Activated CD8-positive, alpha-beta T cell treated with anti-CD3 and anti-CD28 coated beads for 36 hours (primary cell): ENCODE measurements around the gene TBX1. TPM values are rescaled to one million over a fixed set of nuclear protein-coding genes. Genes with fewer than 3 reads are reported as not detected.
A peak's percentile ranks its signal among the peaks of the same experiment; 100 is the strongest.

Source experiments
- ATAC-seq: fragments of 200-7000 bp; cut with Tn5 transposase; one replicate; pipeline ENCODE4 v1.10.0; 2021; ENCODE audit warnings: mild to moderate bottlenecking, moderate library complexity
- CTCF ChIA-PET: fragments of 350-600 bp; sonication (Branson Sonifier 250); formaldehyde crosslinking; loops from one replicate; lab custom pipeline; 2021; ENCODE audit warnings: antibody characterized with exemption; lab: Charles Lee
- POLR2A ChIA-PET: fragments of 350-600 bp; sonication (Branson Sonifier 250); formaldehyde crosslinking; loops from one replicate; lab custom pipeline; 2021; ENCODE audit warnings: antibody characterized with exemption; lab: Charles Lee
- DNase-seq: peaks from one replicate; pipeline ENCODE4 v3.0.0-alpha.2; 2020
- H3K27ac Mint-ChIP-seq: one replicate; pipeline ENCODE4 v1.8.0; 2021; ENCODE audit warnings: mild to moderate bottlenecking, mixed read lengths
- H3K27me3 Mint-ChIP-seq: one replicate; pipeline ENCODE4 v1.8.0; 2021; ENCODE audit warnings: mixed read lengths
- H3K36me3 Mint-ChIP-seq: one replicate; pipeline ENCODE4 v1.8.0; 2021; ENCODE audit warnings: low read depth, mixed read lengths
- H3K4me1 Mint-ChIP-seq: one replicate; pipeline ENCODE4 v1.8.0; 2021; ENCODE audit warnings: low read depth, mixed read lengths
- H3K4me3 Mint-ChIP-seq: one replicate; pipeline ENCODE4 v1.8.0; 2021; ENCODE audit warnings: mild to moderate bottlenecking, moderate library complexity, mixed read lengths
- H3K9me3 Mint-ChIP-seq: one replicate; pipeline ENCODE4 v1.8.0; 2021; ENCODE audit warnings: mixed read lengths
- intact Hi-C: fragments of 100-400 bp; cut with micrococcal nuclease; formaldehyde crosslinking; loops from one replicate; pipeline ENCODE4 v1.10.0; 2022
- total RNA-seq, 2 experiments: library from RNA; stranded (reverse); gene quantifications; one replicate each; pipeline ENCODE4 v1.2.3, GENCODE V29; 2021
- TF ChIP-seq, protein P1 (sequence below): fragments of 200-600 bp; IDR thresholded peaks from one replicate; pipeline ENCODE4 v1.8.0; 2022; ENCODE audit warnings: antibody characterized with exemption, mild to moderate bottlenecking

Gene TBX1
- total RNA-seq, 2 experiments from 2014 or later = not detected

DNA sequence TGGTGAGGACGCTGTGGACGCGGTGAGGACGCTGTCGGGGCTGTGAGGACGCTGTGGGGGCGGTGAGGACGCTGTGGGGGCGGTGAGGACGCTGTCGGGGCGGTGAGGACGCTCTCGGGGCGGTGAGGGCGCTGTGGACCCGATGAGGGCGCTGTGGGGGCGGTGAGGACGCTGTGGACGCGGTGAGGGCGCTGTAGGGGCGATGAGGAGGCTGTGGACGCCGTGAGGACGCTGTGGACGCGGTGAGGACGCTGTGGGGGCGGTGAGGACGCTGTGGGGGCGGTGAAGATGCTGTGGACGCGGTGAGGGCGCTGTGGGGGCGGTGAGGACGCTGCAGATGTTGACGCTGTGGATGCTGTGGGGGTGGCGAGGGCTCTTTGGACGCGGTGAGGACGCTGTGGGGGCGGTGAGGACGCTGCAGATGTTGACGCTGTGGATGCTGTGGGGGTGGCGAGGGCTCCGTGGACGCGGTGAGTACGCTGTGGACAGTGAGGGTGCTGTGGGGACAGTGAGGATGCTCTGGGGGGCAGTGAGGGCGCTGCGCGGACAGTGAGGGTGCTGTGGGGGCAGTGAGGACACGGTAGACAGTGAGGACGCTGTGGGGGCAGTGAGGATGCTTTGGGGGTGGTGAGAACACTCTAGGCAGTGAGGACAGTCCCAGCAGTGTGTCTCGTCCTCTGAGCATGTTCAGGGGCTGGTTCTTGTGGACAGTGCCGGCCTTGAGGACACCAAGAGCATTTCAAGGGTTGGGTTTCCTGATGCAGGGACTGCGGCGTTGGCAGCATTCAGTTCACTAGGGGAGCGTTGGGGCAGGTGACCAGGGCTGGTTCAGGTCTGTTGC, 33.0 kb upstream of the TBX1 start:
- no peak overlapping the region for H3K27ac Mint-ChIP-seq
- CTCF ChIA-PET = no interaction called here
- H3K4me3 Mint-ChIP-seq = no peak overlapping the region
- intact Hi-C loops = loop anchor here (2.0 kb wide), 1 partner anchor 183 kb away; no protein-coding TSS in a partner anchor
- no peaks in the 10 kb centered on the region for H3K36me3 Mint-ChIP-seq
- no peak for ATAC-seq
- no peaks in the 10 kb centered on the region for H3K9me3 Mint-ChIP-seq
- POLR2A ChIA-PET = no interaction called here
- peaks cover 21% of the 10 kb centered on the region for H3K27me3 Mint-ChIP-seq
- no peak for DNase-seq
- H3K4me1 Mint-ChIP-seq = peaks cover 9% of the 10 kb centered on the region
- TF ChIP-seq, protein P1, sequence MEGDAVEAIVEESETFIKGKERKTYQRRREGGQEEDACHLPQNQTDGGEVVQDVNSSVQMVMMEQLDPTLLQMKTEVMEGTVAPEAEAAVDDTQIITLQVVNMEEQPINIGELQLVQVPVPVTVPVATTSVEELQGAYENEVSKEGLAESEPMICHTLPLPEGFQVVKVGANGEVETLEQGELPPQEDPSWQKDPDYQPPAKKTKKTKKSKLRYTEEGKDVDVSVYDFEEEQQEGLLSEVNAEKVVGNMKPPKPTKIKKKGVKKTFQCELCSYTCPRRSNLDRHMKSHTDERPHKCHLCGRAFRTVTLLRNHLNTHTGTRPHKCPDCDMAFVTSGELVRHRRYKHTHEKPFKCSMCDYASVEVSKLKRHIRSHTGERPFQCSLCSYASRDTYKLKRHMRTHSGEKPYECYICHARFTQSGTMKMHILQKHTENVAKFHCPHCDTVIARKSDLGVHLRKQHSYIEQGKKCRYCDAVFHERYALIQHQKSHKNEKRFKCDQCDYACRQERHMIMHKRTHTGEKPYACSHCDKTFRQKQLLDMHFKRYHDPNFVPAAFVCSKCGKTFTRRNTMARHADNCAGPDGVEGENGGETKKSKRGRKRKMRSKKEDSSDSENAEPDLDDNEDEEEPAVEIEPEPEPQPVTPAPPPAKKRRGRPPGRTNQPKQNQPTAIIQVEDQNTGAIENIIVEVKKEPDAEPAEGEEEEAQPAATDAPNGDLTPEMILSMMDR = no peak

DNA sequence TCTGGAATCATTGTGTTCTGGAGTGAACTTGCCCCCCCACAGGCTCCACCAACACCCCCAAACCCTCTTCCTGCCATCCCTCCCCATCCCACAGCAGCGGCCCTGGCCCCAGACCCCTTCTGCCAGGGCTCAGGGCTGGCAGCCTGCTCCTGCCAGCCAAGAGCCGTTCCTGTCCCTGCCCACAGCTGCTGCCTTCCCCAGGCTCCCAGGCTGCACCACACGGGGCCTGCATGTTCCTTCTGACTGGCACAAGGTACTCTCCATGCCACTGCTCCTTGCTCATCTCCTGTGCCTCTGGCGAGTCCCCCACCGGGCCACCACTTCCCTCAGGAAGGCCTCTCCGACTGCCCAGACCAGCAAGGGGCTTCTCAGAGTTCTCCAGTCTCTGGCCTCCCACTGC, 32.3 kb upstream of the TBX1 start:
- CTCF ChIA-PET = no interaction called here
- H3K4me1 Mint-ChIP-seq = peaks cover 7% of the 10 kb centered on the region
- ATAC-seq = no peak
- TF ChIP-seq, protein P1 = no peak
- DNase-seq = no peak
- H3K4me3 Mint-ChIP-seq = no peak overlapping the region
- H3K36me3 Mint-ChIP-seq = no peaks in the 10 kb centered on the region
- H3K27ac Mint-ChIP-seq = no peak overlapping the region
- peaks cover 16% of the 10 kb centered on the region for H3K27me3 Mint-ChIP-seq
- POLR2A ChIA-PET = no interaction called here
- intact Hi-C loops = loop anchor here (2.0 kb wide), 1 partner anchor 183 kb away; no protein-coding TSS in a partner anchor
- no peaks in the 10 kb centered on the region for H3K9me3 Mint-ChIP-seq

DNA sequence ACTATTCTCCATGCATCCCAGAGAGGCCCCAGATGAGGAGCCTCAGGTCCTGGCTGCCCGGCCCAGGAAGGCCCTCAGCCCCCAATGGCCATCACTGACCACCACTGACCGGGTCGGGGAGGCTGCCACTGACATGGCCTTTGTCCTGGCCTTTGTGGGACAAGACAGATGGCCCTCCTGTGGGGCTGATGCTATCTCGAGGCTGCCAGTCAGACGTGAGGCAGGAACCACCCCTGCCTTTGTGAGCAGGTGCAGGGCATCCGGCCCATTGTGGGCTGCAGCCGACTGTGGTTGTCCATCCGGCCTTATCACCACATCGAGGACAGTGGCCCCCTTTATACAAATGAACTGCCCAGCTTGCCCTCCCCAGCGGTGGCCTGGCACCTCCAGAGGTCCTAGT, 31.7 kb upstream of the TBX1 start:
- H3K27me3 Mint-ChIP-seq = peaks cover 13% of the 10 kb centered on the region
- no peaks in the 10 kb centered on the region for H3K36me3 Mint-ChIP-seq
- ATAC-seq (no peak), DNase-seq (no peak)
- peaks cover 5% of the 10 kb centered on the region for H3K4me1 Mint-ChIP-seq
- ChIA-PET POLR2A (no interaction called here), CTCF (interaction anchor here (2.6 to 6.3 kb wide), 3 partner anchors 18 to 184 kb away, joined by 21 to 144 read pairs (median 25); no protein-coding TSS in a partner anchor)
- intact Hi-C loops = loop anchor here (2.0 kb wide), 1 partner anchor 182 kb away; no protein-coding TSS in a partner anchor
- H3K9me3 Mint-ChIP-seq = no peaks in the 10 kb centered on the region
- TF ChIP-seq, protein P1 = no peak
- H3K27ac Mint-ChIP-seq = no peak overlapping the region
- H3K4me3 Mint-ChIP-seq = no peak overlapping the region

DNA sequence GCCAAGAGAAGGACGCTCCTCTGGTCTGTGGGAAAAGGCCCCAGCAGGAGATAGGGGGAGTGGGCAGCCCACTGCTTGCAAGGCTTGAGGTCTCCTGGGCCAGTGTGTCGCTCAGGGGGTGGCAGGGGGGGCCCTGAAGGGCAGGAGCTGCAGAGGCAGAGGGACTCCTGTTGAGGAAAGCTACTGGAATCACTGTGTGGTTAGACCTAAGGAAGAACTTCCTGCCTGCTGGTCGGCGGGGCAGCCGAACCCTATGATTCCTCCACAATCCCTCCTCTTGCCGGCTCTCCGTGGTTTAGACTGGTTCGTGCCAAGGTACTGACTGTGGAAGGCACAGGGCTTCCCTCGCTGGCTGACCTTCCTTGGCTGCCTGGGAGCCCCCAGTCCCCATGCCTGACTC, 31.1 kb upstream of the TBX1 start:
- peaks cover 4% of the 10 kb centered on the region for H3K4me1 Mint-ChIP-seq
- ChIA-PET CTCF (interaction anchor here (1.1 to 6.3 kb wide), 17 partner anchors 10 to 283 kb away, joined by 3 to 144 read pairs (median 12); no protein-coding TSS in a partner anchor), POLR2A (no interaction called here)
- H3K36me3 Mint-ChIP-seq = no peaks in the 10 kb centered on the region
- ATAC-seq (no peak), DNase-seq (no peak)
- H3K9me3 Mint-ChIP-seq = no peaks in the 10 kb centered on the region
- H3K27ac Mint-ChIP-seq = no peak overlapping the region
- intact Hi-C loops = loop anchor here (2.0 kb wide), 1 partner anchor 181 kb away; no protein-coding TSS in a partner anchor
- H3K4me3 Mint-ChIP-seq = no peak overlapping the region
- TF ChIP-seq, protein P1 = no peak
- peaks cover 12% of the 10 kb centered on the region for H3K27me3 Mint-ChIP-seq

DNA sequence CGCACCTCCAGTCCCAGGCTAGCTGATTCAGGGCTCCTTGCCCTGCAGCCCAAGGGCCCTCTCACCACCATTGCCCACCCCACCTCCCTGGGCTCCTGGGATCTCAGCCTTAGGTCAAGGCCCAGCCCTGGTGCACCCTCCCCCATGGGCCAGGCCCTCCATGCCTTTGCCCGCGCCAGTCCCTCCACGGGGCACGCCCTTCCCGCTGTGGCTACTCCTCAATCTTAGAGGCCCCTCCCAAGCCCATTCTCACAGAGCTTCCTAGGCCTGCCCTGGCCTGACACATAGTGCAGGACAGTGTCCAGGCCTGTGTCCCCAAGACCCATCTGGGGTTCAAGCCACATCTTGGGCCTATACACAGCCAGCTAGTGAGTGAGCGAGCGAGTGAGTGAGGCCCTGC, 30.4 kb upstream of the TBX1 start:
- Mint-ChIP-seq H3K27ac (no peak overlapping the region), H3K9me3 (no peaks in the 10 kb centered on the region), H3K36me3 (no peaks in the 10 kb centered on the region), H3K4me1 (peaks cover 2% of the 10 kb centered on the region), H3K27me3 (peaks cover 5% of the 10 kb centered on the region), H3K4me3 (no peak overlapping the region)
- no peak for DNase-seq
- intact Hi-C loops = no loop called here
- TF ChIP-seq, protein P1 = no peak
- ChIA-PET POLR2A (interaction anchor here (0.9 to 1.8 kb wide), 5 partner anchors 10 to 211 kb away, joined by 3 to 7 read pairs (median 5); partner anchors contain the start of genes COMT and TXNRD2), CTCF (interaction anchor here (0.6 to 6.3 kb wide), 54 partner anchors 11 to 329 kb away, joined by 3 to 144 read pairs (median 4); no protein-coding TSS in a partner anchor)
- peak; percentile 12 for ATAC-seq
